SU-DHL-6 (cell line): ENCODE data around the gene IGFBPL1.

Experiments
- CTCF ChIP-seq: fragments of 200-600 bp; sonication (generic); IDR thresholded peaks from one replicate; pipeline ENCODE4 v1.5.1; 2017; ENCODE audit warnings: antibody characterized with exemption, mild to moderate bottlenecking, low read length, moderate library complexity; ENCODE audit not compliant: insufficient read depth, poor library complexity, severe bottlenecking
- EZH2phosphoT487 ChIP-seq: fragments of 200-600 bp; sonication (generic), shearing (Covaris generic); conservative IDR thresholded peaks from 2 replicates; pipeline ENCODE4 v1.6.1; 2018; ENCODE audit warnings: mild to moderate bottlenecking, antibody characterized with exemption, low read length, moderate library complexity, mixed read lengths

GRCh38 chr9:38387066-38387465, 37.2 kb downstream of the IGFBPL1 start:
- TF ChIP-seq CTCF (no peak), EZH2phosphoT487 (no peak)
